NCI-H128 (cell line): ENCODE results near the gene MAGEF1.

Experiments used
- DNase-seq: peaks from one replicate; lab custom pipeline; 2025; ENCODE audit not compliant: unreplicated experiment; lab: John Stamatoyannopoulos, UW

The MAGEF1 gene

DNA sequence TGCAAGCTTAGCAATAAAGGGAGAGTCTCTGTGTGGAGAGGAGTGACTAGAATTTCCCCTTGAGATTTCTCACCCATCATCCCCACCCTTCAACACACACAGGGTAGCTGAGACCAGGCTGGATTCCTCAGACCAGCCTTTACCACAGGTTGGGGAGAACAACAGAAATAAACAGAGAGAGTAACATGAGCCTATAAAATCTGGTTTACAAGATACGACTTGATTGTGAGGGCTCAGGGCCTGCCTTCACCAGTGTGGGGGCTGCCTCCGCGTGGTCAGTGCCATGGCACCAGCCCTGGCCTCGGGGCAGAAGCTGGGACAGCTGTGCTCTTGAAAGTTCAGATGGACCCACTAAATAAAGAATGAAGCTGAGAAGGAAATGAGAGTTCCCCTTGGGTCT lies 14.6 kb upstream of the MAGEF1 start:
- DNase-seq, result no peak

DNA sequence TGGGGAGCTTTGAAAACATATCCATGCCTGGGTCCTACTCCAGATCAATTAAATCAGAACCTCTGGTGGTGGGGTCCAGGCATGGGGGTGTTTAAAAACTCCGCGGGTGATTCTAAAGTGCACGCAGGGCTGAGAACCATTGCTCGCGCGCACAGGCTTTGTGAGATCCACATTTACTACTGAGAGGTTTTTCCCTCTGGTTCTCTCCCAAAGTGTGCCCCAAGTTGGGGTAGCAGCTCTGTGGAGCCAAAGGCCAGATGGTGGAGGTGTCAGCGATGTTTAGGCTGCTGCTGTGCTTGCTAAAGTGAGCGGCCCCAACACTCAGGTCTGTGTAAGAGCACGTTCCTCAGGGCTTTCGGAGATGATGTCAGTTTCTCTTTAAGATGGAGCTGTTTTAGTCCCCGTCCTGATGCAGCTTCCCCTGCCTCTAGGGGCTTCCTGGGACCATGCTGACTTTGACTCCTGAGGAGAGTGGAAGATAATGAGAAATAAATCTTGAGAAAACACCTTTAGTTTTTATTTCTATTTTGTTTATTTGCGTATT lies 13.4 kb upstream of the MAGEF1 start:
- no peak for DNase-seq

DNA sequence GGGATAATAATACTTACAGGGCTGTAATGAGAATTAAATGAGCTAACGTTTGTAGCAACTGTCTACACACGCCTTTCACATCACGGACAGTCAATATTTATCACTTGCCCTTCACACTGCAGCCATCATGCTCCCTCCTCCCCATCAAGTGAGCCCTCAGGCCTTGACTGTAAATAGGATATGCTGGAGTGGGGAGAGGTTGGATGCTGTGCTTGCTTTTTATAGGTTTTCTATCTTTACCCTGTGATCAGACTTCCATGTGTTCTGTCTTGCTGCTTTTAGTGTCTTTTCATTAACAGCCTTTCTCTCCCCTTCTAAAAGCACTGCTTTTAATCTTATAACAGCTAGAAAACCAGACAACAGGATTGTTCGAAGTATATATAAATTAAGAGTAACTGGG lies 12.8 kb upstream of the MAGEF1 start:
- DNase-seq, result no peak

DNA sequence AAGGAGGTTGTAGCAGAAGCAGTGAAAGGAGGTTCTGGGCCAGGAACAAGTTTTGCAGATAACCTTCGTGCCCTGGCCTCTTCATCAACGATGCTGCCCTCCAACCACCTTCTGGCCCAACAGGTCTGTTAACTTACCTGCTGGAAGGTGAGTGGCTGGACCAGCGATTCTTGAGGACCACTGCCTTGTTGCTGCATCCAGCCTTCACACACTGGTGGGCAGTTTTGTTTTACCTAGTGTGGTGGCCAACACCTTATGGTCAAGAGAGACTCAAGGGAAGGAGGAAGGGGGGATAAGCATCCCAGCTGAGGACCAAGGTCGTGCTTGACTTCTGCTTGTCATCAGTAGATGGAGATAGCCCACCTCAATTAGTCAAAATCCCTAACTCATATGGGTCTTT lies 7.8 kb upstream of the MAGEF1 start:
- no peak for DNase-seq

DNA sequence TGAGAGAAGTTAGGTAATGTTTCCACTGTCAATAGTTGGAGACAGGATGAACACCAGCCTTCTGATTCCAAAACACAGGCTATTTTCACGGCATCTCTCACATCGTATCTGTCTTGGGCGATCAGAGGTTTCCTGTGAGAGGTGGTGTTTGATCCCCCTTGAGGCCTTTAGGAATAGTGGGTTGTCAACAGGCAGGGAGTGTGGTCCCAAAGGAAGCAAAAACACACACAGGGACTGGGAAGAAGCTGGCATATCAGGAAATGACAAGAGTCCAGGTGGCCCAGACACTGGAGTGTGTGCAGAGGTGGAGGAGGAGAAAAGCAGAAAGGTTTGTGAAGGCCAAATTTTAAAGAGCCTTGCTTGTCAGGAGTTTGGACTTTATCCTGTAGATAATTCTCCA lies 6.6 kb upstream of the MAGEF1 start:
- DNase-seq, result no peak

DNA sequence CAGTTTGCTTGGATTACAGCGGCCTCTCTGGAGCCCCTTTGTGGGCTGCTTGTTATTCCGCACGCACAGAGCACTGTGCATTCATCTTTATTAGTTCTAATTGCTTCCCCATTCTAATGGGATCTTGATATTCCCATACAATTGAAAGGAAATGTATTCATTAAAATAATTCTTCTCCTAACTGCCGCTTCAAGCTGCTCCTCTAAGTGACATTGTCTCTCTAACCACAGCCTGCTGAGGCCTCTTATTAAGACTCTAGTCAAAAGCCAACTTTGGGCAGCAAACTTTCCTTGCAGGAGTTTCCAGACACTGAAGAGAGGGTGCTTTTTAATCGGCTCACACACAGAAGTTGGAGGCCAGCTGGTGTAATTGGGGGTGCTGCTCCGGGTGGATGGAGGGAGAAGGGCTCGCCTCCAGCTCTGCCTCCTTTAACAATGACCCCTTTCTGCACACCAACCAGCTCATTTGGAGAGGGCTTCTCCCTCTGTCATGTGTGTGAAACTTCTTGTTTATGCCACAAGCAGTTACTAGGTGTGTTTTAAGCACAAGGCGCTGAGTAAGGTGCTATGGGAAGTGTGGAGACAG lies 5.6 kb upstream of the MAGEF1 start:
- DNase-seq, result no peak

DNA sequence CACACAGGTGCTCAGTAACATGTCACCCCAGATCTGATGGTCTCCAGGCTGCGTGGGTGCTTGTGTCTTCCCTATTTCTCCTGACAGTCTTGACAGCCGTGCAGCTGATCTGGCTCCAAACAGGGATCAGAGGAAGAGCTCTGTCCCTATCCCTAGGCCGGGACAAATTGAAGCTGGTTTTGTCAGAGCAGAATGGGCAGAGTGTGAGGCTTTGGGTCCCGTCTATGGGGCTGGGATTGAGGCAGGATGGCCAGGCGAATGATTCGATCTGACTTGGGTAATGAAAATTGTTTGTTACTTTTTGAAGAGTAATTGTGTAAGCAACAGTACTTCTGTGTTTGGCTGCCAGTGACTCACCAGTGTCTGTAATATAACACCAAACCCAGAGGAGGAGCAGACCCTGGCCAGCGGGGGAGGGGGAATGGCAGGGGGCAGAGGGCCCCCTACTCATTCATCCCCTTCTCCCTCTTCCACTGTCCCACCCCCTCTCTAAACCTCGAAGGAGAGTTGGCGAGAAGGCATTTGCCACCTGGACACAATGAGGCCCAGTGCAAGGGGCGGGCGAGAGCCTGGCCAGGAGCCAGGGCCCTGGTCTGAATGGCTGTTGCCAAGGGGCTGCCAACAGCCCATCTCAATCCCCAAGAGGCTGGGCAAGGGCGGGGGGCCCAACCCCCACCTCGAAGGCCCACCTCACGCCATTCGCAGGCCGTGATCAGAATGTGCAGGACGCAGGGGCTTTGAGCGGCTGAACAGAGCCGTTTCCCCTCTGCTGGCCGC lies 4.9 kb upstream of the MAGEF1 start:
- peak; percentile 51 for DNase-seq

DNA sequence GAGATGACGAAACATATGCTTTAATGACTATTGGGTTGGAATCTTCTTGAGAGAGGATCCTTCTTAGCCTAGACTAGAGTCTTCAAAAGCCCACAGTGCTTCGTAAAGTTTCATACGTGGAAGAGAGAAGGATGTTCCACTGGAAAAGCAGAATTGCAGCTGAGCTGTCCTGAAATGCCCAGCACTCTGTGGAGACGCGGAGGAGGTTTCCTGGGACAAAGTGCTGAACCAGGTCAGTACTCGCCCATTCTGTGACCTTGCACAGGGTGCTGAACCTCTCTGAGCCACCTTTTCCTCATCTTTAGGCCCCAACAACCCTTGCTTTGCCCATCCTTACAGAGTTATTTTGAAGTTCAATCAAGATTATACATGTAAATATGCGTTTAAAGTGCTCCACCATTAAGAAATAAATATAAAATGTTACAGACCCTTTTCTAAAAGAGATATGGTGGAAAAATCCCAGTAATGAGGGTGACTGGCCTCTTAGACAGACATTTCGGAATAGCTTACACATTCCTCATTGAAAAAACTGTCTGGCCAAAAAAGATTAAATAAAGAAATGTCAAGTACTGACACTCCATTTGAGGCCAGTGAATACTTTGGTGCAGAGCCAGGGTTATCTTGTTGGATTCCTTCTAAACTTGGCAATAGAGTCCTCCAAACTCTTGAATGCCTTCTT lies 4.2 kb upstream of the MAGEF1 start:
- DNase-seq, result no peak

DNA sequence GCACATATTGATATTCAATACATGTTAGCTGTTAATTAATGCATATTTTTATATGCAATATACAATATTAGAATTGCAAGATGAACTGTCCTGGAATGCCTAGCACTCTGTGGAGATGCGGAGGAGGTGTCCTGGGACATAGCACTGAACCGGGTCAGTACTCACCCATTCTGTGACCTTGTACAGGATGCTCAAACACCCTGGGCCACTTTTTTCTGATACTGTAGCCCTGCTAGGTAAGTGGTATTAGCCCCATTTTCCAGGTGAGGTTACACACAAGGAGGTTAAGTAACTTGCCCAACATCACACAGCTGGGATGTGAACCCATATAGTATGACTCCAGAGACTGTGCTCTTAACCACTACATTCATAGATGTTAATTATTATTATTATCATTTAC lies 1.7 kb upstream of the MAGEF1 start:
- no peak for DNase-seq

DNA sequence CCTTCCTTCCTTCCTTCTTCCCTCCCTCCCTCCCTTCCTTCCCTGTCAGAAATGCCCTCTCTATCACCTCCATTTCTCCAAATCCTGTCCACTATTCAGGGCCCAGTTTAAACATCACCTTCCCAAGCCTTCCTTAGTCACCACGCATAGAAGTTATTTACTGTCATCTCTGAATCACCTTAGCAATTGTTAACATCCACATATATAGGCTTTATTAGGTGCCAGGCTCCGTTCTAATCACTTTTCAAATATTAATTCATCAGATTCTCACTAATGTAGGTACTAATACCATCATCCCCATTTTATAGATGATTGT lies 1.1 kb upstream of the MAGEF1 start:
- DNase-seq, result no peak

DNA sequence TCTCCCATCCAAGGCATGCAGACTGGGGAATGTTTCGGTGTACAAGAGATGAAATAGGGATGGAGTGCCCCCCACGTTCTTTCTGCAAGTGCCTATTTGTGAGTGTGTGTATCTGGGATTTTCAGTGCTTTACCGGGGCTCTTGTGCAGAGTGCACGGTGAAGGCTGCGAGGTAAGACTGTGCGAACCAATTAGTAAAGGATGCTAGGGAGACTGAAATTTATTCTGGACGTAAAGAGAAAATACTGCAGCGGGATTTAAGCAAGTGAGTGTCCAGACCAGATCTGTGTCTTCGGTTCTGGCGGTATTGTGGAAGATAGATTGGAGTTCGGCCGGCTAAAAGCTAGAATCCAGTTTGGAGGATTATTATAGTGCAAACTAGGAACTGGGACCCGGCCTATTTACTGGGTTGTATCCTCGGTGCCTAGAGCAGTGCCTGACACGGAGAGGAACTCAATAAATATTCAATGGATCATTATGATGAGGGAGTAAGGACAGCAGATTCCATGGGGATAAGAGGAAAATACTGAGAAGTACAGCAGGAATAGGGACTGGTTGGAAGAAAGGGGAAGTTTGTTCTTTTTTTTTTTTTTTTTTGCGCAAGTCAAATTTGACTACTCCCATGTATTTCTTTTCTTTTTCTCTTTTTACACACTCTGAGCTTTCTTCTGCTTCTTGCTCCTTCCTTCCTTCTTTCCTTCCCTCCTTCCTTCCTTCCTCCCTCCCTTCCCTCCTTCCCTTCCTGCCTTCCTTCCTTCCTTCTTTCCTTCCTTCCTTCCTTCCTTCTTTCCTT lies 580 bp upstream of the MAGEF1 start:
- no peak for DNase-seq

DNA sequence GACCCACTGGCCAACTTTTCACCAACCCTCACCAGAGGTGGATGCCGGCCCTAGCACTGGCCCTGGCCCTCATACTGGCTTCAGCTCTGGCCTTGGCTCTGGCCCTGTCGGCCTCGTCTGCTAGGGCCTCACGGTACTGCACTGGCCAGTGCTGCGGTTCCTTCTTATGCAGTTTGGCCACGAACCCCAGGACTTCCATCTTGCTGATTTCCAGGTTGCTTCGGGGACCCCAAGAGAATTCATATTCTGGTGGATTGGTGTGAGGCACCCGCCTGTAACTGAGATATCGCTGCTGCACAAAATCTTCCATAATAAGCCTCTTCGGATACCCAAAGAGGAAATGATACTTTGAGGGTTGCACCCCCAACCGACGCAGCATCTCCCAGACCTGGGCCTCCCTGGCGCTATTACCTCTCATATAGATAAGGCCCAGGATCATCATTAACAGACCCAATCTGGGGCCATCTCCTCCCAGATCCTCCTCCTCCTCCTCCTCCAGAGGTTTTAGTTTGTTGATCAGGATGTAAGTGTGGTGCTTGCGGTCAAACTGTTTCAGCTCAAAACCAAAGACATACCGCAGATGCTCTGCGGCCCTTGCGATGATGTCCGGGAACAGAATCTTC lies 883 bp downstream of the MAGEF1 start:
- peak; percentile 9 for DNase-seq

DNA sequence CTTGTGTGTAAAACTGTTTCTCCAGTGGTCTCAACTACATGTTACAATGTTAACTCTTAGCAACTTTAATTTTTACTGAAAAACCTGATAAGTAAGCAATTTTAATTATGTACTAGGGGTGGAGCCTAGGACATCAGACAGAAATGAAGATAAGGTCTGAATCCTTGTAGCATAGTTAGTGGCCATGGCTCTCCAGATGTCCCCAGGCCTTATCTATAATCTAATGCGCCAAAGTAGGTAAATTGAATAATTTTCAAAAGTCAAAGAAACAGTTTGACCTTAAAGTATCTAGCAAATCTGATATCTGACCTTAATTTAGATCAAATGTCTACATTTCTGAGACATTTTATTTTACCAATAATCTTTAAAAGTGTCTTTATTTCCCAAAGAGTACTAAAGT lies 8.2 kb downstream of the MAGEF1 start:
- no peak for DNase-seq

DNA sequence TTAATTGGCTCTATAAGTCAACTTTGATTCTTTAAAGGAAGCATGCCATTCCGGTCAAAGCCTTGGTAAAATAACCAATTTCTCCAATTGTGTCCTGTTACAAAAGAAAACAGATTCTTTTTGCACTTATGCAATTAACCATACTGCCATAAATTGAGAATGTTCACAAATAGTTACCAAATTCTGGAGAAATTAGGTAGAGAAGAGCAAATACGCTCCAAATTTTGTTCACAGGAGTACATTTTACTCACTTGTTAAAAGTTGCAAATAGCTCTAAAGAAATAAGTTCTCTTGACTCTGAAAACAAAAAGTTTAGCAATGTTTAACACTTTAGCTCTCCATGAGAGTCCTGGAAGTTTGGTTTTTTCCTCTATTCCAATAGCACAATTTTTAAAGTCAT lies 11.1 kb downstream of the MAGEF1 start:
- no peak for DNase-seq

DNA sequence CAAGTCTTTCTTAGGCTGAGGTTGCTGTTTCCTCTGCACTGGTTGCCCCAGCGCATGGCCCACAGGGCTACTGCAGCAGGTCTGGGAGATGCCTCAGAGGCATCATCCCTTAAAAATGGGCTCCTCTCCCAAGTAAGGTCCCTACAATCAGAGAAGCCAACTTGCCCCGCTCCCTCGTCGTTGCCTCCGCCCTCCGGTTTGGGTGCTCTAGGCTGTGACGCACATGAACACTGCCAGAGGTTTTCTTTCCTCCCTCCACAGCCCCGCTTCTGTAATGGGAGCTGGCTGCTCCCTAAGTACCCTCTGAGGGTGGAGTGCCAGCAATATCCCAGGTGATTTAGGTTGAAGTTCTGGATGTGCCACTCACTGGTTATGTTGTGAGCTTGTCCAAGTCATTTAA lies 14.0 kb downstream of the MAGEF1 start:
- DNase-seq, result no peak

DNA sequence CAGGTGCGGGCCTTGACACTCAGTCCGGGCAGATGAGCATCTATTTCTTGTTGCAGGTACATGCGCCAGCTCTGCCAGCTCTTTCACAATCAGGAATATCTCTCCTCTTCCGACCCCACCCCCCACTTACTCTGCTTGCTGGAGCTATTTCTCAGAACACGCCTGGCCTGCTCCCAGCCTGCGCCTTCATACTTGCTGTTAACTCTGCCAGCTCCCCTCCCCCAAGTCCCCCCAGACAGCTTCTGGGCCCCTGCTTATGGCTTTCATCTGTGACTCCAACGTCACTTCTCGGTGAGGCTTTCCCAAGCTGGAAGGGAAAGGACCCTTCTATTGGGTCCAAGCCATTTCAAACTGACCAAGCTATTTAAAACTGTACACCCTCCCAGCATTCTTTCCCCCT lies 15.2 kb downstream of the MAGEF1 start:
- DNase-seq, result no peak

DNA sequence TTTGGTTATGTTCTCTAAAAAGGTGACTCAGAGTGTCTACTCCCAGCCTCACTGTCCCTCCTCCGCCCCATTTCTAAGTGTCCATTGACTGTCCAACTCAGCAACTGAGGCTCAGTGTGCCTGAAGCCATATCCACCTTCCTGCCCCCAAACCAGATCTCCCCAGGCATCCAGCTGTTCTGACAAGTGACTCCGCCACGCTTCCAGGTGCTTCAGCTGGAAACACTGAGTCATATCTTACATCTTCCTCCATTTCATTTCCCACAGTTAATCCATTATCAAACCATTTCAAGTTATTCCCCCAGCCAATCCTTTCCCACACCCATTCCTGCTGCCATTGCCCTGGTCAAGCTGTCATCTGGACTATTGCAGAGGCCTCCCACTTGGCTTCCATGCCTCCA lies 17.1 kb downstream of the MAGEF1 start:
- no peak for DNase-seq

DNA sequence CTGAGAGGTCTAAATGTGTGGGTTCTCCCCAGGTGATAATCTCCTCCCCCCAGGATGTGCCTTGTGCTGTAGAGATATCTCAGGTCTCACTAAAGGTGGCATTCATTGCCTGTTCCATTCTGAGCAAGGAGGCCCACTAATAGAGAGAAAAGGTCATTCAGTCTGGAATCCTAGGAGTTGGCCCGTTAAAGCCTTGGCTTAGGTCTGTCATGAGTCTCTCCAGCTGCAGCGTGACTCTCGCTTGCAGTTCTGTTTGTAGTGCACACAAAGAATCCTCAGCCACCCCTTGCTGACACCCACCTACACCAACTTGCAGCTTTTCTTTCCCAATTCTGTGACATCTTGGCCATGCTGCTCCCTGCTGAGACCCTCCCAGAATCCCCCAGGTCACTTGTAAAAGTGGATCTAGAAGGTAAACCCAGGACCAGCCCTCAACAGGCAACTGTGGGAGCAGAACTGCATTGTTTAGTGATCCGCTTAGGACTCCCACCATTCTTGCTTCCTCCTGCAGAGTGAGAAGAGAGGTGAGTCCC lies 17.7 kb downstream of the MAGEF1 start:
- DNase-seq, result no peak

DNA sequence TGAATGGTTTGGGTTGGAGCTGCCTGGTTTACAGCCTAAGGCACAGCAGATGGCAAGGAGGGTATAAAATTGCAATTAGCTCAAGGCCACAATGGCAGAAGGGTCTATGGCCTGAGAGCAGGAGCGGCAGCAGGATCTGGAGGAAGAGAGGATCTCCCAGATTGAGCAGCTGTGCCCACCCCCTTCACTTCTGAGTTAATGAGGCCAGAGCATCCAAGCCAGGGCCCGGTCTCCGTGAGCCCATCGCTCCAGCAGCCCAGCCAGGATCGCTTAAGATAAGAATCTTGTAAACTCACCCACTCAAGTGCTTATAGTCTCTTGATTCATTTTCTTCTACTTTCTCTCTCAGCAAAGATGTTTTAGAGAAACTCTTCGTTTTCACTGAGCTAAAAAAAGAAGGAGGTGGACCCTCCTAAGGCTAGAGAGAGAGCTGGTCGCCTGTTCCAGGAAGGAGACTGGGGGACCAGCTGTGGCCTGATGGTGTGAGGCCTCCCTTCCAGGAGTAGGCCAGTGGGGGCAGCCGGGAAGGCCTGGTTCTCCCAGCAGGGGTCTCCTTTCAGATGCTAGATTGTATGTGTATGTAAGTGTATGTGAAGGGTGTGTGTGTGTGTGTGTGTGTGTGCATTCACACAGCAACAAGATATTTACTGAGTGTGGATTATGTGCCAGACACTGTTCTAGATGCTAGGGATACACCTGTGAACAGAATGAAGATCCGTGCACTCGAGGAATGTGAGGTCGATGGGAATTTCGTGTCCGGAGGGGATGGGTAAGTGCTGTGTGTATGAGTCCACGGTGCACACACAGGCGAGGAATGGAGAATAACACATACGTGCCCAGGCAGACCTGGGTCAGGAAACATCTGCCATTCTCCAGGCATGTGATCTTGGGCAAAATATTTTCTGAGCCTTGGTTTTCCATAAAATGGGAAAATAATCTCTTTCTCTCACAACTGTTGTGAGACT lies 18.6 kb downstream of the MAGEF1 start:
- DNase-seq, result no peak
